Dermis blood vessel endothelial cell (primary cell): Measurements from ENCODE around the gene RPA1. TPM values are rescaled to one million over a fixed set of nuclear protein-coding genes. Genes with fewer than 3 reads are reported as not detected.
"Not testable (repeated sequence)": the region's sequence is repeated elsewhere in the genome, so short reads cannot be mapped to it uniquely, and the experiment has no call there.

Experiments
- DNase-seq: peaks from one replicate; pipeline ENCODE4 v3.0.0; 2010
- total RNA-seq: library from RNA; depleted of rRNA; stranded (reverse); fragments of >200 nt; gene quantifications from 2 replicates; pipeline ENCODE4 v1.2.3, GENCODE V29; 2014

RPA1 gene
- total RNA-seq, 1 donor from 2014 or later: 21.3 TPM

DNA sequence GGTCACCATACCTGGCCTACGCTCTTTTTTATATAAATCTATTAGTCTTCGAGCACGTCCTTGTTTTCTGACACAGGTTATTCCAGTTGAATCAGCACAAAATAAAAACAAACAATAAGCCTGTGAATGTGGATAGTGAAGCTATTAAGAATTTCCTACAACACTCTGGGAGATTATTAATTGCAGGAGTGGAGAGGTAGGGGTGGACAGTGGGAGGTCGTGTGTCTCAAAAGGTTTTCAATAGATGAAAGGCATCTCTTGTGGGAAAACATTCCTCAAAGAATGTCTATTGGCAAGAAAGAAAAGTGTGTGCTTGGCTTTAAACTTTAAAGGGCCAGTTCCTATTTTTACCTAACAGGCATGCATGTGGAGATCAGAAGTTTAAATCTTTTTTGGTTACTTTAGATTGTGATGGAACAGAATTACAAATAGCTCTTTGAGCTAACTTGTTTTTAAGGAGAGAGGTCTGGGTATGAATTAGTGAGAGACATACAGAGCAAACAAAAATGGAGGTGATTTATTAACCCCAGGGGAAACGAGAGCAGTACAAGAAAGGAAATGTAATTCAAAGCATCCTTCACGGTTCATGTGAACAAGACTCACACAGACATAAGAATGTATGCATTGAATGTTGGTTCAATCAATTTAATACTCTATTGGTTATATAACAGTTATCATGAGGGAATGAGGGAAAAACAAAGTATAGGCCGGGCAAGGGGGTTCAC, 9.1 kb upstream of the RPA1 start:
- DNase-seq: no peak

DNA sequence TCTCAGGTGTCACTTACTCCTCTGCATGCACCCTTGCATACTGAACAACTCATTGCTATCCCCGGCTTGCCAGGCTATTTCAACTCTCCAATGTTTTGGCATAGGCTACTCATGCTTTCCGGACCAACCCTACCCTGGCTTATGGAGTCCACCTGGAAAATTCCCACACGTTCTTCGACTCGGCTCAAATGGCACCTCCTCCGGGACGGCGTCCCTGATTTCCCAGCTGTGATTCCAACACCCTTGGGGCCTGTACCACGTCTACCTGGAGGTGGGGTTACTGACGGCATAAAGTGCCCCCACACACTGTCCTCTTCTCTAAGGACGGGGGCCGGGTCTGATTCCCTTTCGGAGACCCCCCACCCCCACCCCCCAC, 601 bp upstream of the RPA1 start:
- DNase-seq: peak; percentile 36

DNA sequence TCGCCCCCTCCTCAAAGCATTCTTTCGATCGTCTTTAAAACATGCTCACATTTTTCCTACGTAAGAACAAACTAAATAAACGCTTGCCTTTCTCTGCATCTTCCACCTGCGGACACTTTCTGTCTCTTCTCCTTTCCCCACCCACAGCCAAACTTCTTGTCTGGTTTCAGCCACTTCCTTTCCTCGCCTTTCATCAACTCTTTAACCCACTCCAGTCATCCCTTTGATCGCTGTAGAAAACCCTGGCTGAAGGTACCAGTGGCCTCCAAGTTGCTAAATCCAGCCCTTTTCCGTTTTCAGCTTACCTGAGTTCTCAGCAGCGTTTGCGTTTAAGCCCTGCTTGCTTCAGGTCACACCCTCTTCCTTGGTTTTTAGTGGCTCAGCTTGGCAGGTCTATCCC, 483 bp downstream of the RPA1 start:
- DNase-seq: peak; percentile 15

DNA sequence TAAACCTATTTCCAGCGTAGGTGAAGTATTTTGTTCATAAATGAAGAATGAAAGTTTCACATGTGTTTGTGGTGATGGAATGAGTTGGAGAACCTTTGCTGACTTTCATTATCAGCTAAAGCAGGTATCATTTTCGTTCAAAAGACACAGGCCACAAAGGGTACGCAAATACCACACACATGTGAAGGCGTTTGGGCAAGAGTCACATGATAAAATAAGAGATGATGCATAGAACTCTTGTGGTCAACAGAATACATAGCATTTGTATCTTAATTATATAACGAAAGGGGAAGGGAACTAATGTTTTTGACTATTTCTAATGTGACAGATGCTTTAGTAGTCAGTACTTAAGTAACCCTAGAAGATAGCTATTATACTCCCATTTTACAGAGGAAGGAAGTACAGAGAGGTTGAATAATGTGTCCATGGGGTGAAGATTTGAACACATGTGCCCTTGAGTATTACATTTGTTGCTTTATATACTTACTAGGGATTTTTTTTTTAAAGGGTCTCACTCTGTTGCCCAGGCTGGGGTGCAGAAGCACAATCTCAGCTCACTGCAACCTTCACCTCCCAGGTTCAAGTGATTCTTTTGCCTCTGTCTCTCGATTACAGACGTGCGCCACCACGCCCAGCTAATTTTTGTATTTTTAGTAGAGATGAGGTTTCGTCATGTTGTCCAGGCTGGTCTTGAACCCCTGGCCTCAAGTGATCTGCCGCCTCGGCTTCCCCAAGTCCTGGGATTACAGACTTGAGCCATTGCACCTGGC, 4.8 kb downstream of the RPA1 start:
- DNase-seq: no peak

DNA sequence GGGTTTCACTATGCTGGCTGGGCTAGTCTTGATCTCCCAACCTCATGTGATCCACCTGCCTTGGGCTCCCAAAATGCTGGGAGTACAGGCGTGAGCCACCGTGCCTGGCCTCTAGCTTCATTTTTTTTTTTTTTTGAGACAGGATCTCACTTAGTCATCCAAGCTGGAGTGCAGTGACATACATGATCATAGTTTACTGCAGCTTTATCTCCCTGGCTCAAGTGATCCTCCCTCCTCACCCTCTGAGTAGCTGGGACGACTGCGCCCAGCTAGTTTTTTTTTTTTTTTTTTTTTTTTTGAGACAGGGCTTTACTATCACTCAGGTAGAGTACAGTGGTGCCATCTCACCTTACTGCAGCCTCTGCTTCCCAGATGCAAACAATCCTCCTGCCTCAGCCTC, 9.7 kb downstream of the RPA1 start:
- DNase-seq: no peak

DNA sequence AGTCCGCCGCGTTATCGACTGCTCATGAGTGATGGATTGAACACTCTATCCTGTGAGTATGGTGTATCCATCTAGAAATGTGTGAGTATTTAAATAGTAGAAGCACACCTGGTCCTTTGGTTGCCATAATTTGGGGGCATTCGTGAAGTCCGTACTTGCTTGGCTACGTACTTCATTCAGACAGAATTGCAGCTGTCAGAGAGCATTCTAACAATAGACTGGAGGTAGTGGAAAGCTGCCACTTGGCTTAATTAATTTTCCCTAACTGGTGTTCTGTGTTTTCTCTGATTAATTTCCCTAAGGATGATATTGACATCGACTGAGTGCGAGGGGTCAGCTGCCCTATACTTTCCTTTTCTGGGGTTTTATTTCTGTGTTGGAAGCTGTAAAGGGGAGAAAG, 14.1 kb downstream of the RPA1 start:
- DNase-seq: no peak

DNA sequence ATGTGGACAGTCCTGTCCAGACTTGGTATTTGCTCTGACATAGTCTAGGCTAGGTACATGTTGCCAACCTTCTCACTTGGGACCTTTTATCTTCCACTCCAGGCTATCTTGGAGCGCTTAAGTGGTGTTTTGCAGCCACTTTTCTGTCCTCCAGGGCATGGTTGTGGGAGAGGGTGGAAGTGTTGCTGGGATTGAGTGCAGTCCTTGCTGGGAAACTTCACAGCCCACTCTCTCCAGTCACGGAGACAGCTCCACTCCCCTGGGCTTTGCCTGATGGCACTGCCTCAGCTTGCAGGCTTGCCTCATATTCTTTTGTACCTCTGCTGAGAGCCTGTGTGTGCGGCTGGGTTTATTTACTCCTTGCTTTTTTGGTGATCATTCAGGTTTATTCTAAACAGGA, 17.4 kb downstream of the RPA1 start:
- no peak for DNase-seq

DNA sequence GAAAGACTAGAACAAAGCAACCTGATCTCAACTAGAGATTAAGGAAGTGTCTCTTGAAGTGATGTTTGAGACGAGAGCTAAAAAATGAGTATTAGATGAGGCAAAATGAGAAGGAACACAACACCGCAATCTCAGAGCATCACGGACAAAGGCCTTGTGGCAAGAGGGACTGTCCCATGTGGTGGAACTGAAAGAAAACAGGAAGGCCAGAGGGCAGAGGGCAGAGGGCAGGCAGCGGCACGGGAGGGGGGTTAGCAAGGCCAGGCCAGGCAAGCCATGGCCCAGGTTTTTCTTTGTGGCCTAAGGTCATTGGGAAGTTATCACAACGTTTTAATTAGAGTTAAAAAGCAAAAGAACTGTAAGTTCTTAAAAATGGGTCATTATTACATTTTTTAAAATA, 22.5 kb downstream of the RPA1 start:
- DNase-seq: no peak

DNA sequence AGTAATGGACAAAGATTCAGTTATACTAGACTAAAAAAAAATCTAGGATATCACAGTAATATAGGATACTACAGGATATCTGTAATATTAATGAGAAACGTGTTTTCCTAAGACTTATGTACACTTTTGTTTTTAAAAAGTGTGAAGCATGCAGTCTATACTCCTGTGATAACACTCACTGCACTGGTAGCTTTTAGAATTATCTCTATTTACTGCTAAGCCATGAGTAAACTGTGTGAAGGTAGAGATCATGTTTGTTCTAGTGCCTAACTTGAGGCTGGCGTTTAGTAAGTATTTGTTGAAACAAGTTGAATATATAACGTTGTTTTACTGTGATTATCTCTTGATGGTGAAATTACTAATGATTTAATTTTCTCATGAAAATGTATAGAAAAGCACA, 23.9 kb downstream of the RPA1 start:
- DNase-seq: no peak

DNA sequence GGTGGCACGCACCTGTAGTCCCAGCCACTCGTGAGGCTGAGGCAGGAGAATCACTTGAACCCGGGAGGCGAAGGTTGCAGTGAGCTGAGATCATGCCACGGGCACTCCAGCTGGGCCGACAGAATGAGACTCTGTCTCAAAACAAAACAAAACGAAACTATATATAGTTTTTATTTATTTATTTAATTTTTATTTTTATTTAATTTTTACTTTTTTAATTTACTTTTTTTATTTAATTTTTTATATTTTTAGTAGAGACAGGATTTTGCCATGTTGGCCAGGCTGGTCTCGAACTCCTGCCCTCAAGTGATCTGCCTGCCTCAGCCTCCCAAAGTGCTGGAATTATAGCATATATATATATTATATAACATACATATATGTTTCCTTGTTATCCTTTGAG, 26.7 kb downstream of the RPA1 start:
- not testable (repeated sequence) for DNase-seq

DNA sequence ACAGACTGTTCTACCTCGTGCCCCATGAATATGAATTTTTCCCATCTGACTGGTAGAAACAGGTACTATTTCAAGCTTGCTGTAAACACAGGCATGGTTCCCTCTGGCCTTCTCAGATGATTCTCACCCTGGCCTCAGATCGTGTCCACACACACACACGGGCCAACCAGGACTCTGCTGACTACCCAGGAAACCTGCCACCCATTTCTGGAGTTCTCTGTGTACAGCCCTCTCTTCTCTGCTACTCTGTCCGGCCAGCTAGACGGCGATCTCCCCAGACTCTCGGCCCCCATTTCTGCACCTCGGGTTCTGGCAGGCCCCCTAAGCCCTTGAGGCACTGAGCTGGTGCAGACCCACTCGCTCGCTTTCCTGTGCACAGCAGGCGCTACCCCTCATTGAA, 31.2 kb downstream of the RPA1 start:
- no peak for DNase-seq

DNA sequence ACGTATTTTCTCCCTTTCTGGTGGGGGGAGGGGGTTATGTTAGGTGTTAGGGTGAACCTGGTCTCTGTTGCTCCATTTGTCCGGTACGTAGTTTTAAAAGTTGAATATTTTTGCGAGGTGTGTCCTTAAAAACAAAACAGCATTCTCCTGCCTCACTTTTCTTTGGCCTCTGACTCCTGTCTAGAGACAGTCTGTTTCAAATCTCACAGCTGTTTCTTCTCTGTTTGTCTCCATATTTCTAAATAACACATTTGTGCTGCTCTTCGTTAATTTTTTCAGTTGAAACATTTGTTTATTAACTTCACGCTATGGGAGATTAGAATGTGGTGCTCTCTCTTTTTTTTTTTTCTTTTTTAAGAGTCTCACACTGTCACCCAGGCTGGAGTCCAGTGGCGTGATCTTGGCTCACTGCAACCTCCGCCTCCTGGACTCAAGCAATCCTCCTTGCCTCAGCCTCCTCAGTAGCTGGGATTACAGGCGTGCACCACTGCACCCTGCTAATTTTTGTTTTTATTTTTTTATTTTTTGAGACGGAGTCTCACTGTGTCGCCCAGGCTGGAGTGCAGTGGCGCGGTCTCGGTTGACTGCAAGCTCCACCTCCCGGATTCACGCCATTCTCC, 31.7 kb downstream of the RPA1 start:
- no peak for DNase-seq

DNA sequence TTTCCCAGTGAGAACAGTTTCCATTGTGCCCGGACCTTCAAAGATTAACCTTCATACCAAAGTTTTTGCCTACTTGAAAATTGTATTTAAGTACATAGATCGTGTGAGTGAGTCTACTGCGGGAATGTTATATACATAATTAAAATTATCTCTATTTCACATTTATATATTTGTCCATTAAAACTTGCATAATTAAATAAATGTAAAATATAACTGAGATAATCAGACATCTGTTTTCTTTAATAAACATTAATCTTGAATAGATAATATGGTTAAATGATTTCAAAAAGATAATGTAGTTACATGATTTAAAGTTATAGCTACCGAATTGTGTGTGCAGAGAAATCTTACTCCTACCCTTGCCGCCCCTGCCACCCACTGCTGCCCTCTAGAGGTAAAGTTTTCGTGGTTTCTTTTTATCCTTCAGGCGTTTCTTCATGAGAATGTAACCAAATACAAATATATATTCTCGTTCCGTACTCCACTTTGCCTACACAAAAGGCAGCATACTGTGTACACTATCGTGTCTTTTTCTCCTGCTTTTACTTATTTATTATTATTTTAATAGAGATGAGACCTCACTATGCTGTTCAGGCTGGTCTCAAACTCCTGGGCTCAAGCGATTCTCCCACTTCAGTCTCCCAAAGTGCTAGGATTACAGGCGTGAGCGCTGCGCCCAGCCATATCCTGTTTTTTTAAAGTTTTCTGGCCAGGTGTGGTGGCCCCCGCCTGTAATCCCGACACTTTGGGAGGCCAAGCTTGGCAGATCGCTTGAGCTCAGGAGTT, 35.6 kb downstream of the RPA1 start:
- peak; percentile 60 for DNase-seq

DNA sequence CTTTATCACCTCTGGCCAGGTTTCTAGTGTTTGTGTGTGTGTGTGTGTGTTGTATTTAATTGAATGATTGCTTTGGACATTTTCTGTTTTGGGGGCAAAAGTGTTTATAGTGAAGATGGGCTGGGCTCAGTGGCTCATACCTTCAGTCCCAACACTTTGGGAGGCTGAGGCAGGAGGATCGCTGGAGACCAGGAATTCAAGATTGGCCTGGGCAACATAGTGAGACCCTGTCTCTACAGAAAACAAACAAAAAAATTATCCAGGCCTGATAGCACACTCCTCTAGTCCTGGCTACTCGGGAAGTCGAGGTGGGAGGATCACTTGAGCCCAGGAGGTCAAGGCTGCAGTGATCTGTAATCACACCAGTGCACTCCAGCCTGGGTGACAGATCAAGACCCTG, 37.5 kb downstream of the RPA1 start:
- no peak for DNase-seq

DNA sequence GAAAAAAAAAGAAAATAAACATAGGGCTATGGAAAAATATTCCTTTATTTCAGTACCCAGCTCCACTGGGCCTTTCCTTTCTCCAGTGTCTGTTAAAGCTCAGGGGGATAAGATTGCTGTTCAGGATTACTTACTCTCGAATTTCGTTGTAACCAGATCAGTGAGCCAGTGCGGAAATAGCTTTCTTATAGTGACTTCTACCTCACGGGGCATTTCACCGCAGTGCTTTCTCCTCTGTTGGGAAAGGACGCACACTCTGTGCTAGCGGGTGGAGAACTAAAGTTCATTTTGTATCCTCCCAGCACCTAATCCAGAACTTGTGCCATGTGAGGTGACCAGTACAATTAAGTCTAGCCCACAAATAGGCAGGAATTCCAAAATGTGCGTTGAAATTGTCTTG, 38.3 kb downstream of the RPA1 start:
- DNase-seq: no peak

DNA sequence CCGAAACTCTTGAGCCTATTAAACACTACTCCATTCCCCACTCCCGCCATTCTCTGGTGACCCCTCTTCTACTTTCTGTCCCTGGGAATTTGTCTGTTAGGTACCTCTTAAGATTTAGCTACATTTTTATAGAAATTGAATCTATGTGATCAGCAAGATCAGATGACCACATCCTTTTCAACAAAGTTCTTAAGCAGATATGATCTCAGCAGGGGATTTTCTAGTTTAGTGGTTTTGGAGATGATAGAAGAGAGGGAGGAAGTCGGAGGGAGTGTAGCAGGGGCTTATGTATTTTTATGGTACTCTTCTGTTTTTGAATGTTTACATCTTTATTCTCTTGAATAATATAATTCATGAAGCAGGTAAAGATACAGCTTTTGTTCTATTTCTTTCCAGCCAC, 40.8 kb downstream of the RPA1 start:
- DNase-seq: no peak

DNA sequence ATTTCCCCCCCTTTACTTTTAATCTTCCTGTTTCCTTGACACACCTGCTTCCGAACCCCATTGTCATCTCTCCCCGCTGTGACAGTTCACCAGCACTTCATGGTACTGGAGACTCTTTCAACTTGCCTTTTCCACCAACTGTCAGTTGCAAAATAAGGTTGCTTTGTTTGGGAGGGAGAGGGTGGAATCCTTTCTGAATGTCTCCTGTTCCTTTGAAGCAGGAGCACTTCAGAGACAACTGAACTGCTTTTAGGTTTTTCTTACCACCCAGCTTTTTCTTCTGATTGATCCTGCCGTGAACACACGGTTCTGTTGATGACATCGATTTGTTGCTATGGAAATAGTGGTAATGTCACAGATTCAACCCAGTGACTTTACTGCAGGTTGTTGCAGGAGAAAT, 42.0 kb downstream of the RPA1 start:
- no peak for DNase-seq

DNA sequence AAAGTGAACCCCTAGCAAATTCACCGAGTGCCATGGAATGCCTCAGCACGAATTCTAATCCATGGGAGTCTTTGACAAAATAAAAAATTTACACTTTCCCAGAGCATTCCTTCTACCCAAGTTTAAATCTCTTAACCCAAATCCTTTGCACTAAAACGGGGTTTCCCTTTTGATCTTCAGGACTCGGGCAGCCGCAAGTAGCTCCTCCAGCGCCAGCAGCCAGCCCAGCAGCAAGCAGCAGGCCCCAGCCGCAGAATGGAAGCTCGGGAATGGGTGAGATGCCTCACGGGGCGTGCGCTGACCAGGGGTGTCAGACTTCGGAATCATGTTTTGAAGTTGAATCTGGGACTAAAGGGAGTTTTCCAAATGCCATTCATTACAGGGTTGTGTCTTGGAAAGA, 42.4 kb downstream of the RPA1 start:
- no peak for DNase-seq

DNA sequence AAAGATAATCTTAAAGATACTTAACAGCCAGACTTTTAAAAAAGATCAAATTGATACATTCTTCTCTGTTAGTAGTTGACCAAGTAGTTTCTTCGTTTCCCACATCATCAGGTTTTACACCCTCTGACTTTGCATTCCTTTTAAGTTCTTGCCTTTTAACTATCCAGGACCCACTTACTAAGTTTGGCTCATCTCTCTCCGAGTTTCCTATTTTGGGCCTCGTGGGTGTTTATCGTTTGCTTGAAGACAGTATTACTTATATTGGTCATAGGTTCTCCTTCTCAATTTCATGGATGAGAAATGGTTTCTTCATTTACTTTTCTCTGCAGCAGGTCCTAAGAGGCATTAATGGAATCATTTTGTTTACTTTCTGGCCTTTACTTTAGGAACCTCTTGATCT, 43.2 kb downstream of the RPA1 start:
- DNase-seq: no peak

DNA sequence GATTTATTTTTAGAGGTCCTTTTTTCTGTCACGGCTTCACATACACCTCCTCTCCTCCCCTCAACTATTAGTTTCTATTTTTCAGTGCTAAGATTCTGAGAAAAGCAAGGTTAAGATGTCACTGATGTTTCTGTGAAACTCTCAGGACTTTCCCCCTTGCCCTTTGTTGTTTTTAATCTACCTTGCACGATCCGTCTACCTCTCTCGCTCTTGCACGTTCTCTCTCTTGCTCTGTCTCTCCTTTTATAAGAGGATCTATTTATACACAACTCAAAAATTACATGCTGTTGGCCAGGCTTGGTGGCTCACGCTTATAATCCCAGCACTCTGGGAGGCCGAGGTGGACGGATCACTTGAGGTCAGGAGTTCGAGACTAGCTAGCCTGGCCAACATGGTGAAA, 43.6 kb downstream of the RPA1 start:
- no peak for DNase-seq

DNA sequence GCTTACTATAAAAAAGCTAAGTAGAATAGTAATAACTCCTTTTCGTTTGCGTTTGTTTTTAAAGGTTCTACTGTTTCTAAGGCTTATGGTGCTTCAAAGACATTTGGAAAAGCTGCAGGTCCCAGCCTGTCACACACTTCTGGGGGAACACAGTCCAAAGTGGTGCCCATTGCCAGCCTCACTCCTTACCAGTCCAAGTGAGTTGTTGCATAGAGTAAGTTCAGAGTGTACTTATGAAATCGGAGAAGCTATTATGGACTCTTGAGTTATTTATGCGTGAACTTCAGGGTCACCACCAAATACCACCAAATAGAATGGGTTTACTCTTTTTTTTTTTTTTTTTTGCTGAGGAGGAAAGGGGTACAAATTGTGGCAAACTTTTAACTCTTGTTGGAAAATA, 45.8 kb downstream of the RPA1 start:
- no peak for DNase-seq

DNA sequence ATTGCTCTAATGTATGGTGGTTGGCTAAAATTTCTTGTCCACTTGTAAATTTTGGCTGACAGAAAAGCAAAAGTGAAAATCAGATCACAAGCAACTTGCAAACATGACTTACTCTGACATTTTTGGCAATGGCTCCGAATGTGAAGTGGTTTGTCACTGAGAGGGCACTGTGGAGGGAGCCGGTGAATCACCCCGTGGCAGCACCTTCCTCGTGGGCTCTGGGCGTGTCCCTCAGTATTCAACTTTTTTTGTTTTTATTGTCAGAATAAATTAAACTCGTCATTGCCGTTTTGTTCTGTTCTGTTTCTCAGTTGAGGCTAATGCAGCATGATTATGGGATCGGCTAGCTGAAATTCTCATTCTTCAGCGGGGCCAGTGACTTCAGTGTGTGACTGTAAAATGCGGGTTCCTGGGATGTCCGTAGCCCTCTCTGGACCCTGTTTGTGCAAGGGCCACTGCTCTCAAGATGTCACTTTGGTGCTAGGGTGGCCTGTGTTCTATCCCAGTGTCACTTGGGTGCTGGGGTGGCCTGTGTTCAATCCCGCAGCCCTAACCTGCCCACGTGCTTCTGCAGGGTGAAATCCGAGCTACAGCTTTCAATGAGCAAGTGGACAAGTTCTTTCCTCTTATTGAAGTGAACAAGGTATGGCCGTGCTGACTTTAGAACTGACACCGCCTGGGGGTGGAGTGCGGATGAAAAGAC, 48.8 kb downstream of the RPA1 start:
- DNase-seq: peak; percentile 53
